GM19463 (cell line): ENCODE measurements around the gene SCG3.
"Not testable (repeated sequence)": the region's sequence is repeated elsewhere in the genome, so short reads cannot be mapped to it uniquely, and the experiment has no call there.

Experiments
- ATAC-seq: cut with Tn5 transposase; IDR thresholded peaks from one replicate; pipeline ENCODE4 v1.9.1; 2021; ENCODE audit warnings: mild to moderate bottlenecking, moderate library complexity; ENCODE audit not compliant: unreplicated experiment

The SCG3 gene

GRCh38 chr15:51681303-51681963 lies at the start of gene SCG3:
SCG3 (plus strand) TSS chr15:51681503; CDS start chr15:51681756, 253 bp downstream.
- ATAC-seq, result no peak

GRCh38 chr15:51634591-51635198 lies 46.6 kb upstream of the SCG3 start:
- ATAC-seq, result no peak

- ATAC-seq, result no peak
These were observed 39.7 kb upstream of the SCG3 start for GRCh38 chr15:51641490-51642130.

GRCh38 chr15:51642696-51643095 lies 38.6 kb upstream of the SCG3 start:
- no peak for ATAC-seq

- no peak for ATAC-seq
These were observed 34.2 kb upstream of the SCG3 start for GRCh38 chr15:51647128-51647562.

GRCh38 chr15:51648101-51648500 lies 33.2 kb upstream of the SCG3 start:
- not testable (repeated sequence) for ATAC-seq

- ATAC-seq, result not testable (repeated sequence)
These were observed 32.7 kb upstream of the SCG3 start for GRCh38 chr15:51648643-51649042.

GRCh38 chr15:51649659-51650521 lies 31.4 kb upstream of the SCG3 start:
- no peak for ATAC-seq

- no peak for ATAC-seq
These were observed 29.1 kb upstream of the SCG3 start for GRCh38 chr15:51652084-51652668.

- ATAC-seq, result not testable (repeated sequence)
These were observed 25.8 kb upstream of the SCG3 start for GRCh38 chr15:51655401-51656057.

GRCh38 chr15:51658664-51659063 lies 22.6 kb upstream of the SCG3 start:
- ATAC-seq, result no peak

GRCh38 chr15:51661072-51661471 lies 20.2 kb upstream of the SCG3 start:
- no peak for ATAC-seq

GRCh38 chr15:51667478-51667877 lies 13.8 kb upstream of the SCG3 start:
- no peak for ATAC-seq

- ATAC-seq, result no peak
These were observed 12.9 kb upstream of the SCG3 start for GRCh38 chr15:51668446-51668845.

GRCh38 chr15:51669381-51669780 lies 11.9 kb upstream of the SCG3 start:
- no peak for ATAC-seq

GRCh38 chr15:51672155-51672687 lies 9.1 kb upstream of the SCG3 start:
- no peak for ATAC-seq

GRCh38 chr15:51672913-51673857 lies 8.1 kb upstream of the SCG3 start:
- ATAC-seq, result no peak

GRCh38 chr15:51675234-51675633 lies 6.1 kb upstream of the SCG3 start:
- ATAC-seq, result no peak

- no peak for ATAC-seq
These were observed 4.3 kb upstream of the SCG3 start for GRCh38 chr15:51677021-51677420.
